ENCODE data around the gene MRPS24.

DNA sequence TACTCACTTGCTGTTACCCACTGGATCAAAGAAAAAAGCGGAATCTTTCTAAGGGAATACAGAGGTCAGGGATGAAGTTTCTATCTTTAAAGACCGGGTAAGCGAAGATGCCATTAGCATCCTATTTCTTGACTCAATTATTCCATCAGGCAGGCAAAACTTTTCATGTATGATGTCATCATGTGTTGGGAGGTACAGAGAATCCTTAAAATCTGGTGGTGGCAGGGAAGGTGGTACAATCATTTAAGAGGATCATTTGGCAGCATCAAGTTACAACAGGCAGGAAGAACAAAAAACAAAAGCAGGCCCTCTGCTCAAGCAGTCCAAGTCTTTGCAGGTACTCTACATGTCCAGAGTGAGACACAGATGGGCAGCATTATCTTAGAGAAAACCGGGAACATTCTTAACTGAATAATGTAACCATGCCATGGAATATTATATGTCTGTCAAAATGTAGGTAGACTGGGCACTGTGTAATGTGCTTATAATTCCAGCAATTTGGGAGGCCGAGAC lies 33.3 kb upstream of the MRPS24 start:
- TF ChIP-seq, protein P1, sequence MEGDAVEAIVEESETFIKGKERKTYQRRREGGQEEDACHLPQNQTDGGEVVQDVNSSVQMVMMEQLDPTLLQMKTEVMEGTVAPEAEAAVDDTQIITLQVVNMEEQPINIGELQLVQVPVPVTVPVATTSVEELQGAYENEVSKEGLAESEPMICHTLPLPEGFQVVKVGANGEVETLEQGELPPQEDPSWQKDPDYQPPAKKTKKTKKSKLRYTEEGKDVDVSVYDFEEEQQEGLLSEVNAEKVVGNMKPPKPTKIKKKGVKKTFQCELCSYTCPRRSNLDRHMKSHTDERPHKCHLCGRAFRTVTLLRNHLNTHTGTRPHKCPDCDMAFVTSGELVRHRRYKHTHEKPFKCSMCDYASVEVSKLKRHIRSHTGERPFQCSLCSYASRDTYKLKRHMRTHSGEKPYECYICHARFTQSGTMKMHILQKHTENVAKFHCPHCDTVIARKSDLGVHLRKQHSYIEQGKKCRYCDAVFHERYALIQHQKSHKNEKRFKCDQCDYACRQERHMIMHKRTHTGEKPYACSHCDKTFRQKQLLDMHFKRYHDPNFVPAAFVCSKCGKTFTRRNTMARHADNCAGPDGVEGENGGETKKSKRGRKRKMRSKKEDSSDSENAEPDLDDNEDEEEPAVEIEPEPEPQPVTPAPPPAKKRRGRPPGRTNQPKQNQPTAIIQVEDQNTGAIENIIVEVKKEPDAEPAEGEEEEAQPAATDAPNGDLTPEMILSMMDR (IDR thresholded peaks at IDR 0.05) = no peak
- TF ChIP-seq POLR2A (IDR thresholded peaks at IDR 0.05) (no peak), POLR2AphosphoS5 (IDR thresholded peaks at IDR 0.05; ENCODE audit: insufficient read depth in 1 of 2, low read depth in 1 of 2) (no peak)

Data from vagina (tissue), 2 donors.